T-helper 2 cell (primary cell): ENCODE measurements around the gene HDAC4.
"Not testable (repeated sequence)": the region's sequence is repeated elsewhere in the genome, so short reads cannot be mapped to it uniquely, and the experiment has no call there.

Source experiments
- DNase-seq, 5 experiments: peaks; one replicate each; pipeline versions ENCODE4 v3.0.0 to v3.0.0-alpha.2; 2012 to 2022

Gene HDAC4

DNA sequence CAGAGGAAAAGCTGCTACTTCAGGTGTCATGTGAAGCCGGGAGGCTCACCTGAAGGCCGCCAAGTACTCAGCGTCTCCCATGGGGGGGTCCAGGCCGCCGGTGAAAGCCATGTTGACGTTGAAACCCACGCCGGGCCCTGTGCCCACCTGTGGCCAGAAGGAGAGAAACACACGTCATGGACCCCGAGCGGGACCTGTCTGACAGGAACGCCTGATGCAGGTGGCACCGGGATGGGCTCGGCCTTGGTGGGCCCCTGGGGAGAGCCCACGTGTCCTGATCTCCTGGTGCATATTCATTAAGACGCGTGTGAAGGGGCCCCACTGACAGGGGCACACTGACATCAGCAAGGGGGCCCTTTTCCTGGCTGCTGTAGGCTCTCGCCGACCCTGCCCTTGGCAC, 319.8 kb downstream of the HDAC4 start:
- DNase-seq: no peak

DNA sequence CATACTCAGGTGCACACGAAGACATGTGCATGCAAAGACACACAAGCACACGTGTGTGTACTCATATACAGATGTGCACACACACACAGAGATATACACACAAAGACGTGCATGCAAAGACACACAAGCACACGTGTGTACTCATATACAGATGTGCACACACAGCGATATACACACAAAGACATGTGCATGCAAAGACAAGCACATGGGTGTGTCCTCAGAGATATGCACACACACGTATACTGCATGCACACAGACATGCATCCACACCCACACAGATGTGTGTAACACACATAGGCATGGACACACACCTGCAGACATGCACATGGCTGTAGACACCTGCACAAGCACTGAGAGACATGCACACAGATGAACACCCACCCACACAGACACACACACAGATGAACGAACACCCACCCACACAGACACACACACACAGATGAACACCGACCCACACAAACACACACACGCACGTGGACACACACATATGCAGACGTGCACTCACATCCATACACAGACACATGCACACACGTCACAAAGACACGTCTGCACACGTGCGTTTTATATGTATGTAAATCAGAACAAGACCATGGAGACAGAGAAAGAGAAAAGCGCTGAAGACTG, 321.0 kb downstream of the HDAC4 start:
- no peak for DNase-seq

DNA sequence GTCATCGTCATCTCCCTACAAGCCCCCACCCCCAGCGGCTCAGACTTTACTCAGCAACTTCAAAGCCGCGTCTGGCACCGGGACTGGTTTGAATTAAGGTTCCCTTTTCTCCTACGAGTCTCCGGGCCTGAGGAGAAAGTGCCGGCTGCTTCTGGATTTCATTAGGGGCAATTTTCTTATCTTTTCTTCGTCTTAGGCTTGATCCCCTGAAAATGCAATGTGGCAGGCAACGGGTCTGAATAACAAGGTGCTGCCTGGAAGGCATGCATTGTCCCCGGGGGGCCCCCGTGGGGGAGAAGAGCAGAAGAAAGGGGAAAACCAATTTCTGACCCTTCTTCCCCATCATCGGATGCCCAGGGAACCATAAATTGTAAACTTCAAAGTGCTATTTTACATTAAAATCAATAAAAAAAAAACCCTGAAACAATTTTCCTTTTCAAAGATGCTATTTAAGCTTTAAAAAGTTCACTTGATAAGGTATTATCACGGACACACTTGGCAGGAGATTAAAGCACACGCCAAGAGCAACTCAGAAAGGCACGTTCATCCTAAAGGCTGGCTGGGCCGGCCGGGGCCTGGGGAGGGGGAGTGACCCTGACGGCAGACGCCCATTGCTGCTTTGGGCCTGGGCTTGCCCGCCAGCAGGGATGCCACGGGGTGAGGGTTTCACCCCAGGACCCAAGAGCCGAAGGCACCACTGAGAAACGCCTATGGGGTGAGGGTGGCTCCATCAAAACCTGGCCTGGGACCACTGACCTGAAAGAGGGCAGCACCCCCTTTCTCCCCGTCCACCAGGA, 322.5 kb downstream of the HDAC4 start:
- no peak for DNase-seq

DNA sequence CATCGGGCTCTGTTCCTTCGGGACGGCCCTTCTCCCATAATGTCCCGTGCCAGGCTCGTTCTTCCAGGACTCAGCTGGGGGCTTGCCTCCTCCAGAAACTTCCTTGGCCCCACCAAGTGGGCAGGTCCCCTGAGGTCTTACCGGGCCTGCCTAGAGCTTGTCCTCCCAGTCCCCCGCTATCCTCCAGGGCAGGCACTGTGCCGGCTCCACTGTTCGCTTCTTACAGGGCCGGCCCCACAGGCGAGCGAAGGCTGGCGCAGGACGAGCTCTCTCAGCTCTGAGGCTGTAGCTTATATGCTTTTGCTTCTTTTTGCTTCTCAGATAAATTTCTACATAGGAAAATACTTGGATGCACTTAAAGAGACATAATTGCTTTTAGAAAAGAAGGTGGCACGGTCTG, 323.6 kb downstream of the HDAC4 start:
- DNase-seq: no peak

DNA sequence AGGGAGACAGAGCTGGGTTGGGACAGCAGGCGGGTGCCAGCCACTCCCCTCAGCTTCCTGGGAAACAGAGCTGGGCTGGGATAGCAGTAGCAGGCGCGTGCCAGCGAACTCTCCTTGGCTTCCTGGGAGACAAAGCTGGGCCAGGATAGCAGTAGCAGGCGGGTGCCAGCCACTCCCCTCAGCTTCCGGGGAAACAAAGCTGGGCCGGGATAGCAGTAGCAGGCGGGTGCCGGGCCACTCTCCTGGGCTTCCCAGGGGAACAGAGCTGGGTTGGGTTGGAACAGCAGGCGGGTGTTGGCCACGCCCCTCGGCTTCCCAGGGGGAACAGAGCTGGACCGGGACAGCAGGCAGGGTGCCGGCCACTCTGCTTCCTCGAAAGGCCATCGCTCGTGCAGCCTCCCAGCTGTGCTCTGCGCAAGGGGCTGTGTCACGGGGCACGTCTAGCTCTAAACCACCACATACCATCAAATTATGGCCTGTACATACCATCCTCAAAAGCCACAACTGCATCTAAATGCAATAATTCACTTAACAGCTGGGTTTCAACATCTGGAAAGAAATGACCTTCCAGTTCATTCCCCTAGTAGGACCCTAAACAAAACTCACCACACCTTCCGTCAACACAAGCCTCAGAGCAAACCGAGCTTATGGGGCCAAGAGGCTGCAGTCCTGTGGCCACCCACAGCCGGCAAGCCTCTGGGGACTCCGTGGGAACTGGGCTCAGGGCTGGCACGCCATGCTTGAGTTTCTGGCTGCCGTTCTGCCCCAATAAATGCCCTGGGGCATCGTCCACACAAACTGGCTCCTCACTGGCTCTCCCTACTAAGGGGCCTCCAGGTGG, 324.7 kb downstream of the HDAC4 start:
- DNase-seq: no peak

DNA sequence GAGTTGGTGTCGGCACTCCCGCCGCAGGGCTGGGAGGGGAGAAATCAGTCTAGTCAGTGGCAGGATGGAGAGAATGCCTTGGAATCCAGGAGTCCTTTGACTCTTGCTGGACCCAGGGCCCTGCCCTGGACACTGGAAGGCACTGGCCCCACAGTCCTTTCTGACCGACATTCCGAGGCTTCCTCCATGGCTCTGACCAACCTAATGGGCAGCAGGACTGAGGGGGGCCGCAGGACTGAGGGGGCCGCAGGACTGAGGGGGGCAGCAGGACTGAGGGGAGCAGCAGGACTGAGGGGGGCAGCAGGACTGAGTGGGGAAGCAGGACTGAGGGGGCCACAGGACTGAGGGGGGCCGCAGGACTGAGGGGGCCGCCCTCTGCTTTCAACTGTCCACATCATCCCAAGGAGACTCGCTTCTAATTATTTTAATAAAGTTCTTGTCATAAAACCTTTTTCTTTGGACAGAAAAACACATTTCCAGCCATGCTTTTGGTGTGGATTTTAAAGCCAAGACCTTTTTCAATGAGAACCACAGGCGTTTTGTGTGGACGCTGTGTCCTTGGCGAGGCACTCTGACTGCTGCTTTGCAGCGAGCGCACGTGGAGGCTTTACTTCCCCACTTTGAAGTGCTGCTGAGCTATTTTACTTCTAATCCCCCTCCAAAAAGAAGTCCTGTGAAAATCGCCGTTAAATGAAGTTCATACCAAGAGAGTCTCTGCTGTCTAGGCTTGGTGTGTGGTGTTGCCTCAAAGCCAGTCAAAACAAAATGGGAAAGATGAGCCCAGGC, 326.9 kb downstream of the HDAC4 start:
- DNase-seq: no peak

DNA sequence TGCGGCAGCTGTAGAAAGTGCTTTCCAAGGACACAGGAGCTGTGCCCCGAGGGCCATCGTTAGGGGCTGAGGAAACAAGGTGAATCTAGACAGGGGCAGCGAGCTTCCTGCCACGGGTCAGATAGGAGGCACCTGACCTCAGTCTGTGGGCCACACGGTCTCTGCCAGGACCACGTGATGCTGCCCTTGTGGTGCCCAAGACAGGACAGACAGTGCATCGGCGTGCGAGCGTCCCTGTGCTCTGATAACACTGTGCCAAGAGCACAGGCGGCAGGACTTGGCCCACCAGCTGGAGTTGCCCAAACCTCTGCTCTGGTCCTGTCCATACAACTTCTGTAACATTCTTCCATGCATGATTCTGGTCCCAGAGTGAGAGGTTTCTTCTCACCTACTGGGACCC, 327.6 kb downstream of the HDAC4 start:
- DNase-seq: no peak

DNA sequence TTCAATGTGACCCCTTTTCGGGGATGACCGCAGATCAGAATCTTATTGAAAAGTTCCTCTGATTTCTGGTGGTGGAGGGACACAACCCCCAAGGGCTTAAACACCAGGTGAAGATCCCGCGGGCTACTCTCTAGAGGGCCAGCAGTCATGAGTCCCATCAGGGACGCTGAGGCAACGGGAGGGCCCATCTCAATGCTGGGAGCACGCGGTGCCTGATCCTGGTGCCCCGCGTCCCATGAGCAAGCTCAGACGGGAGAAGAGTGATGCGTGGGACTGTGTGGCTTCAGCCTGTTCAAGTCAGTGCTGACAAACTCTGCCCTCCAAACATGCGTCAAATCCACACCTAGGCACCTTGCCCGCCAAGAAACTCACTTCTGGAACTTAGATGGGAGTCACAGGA, 328.0 kb downstream of the HDAC4 start:
- DNase-seq: no peak

DNA sequence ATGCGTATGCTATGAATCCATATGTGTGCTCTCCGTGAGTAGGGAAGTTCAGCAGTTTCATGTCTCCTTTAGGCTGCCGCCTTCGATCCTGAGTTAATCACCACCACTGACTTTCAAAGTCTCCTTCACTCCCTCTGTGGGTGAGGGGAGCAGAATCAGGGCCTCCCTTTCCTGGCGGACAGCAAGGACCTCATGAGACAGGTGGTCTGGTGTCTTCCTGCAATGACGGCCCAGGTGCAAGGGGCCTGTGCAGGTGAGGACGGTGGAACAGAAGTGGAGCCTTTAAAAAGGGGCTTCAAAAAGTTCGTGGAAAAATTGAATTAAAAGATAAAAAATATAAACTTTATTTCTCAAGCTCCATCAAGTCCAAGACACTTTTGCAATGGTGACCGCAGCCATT, 330.4 kb downstream of the HDAC4 start:
- DNase-seq: no peak

DNA sequence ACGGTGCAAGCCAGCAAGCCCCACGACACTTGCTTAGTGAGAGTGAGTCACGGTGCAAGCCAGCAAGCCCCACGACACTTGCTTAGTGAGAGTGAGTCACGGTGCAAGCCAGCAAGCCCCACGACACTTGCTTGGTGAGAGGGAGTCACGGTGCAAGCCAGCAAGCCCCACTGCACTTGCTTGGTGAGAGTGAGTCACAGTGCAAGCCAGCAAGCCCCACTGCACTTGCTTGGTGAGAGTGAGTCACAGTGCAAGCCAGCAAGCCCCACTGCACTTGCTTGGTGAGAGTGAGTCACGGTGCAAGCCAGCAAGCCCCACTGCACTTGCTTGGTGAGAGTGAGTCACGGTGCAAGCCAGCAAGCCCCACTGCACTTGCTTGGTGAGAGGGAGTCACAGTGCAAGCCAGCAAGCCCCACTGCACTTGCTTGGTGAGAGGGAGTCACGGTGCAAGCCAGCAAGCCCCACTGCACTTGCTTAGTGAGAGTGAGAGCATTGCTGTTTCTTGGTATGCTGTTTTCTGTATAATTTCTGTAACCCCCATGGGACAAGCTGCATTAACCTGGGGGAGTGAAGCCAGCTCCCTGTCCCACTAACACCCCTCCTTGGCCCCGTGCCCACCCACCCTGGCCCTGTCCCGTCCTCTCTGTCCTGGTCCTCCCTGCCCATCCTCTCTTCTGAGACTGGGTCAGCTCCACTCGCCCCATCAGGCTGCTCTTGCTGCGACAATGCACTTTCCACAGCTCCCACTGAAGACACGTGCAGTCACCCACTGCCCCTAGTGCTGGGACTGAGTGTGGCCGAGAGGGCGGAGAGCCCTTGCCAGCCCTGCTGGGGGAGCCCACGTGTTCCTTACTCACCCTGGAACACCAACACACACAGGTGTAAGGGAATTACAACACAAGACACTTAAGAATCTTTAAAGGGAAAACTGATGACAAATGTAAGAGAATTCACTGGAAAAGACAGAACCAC, 331.2 kb downstream of the HDAC4 start:
- not testable (repeated sequence) for DNase-seq

DNA sequence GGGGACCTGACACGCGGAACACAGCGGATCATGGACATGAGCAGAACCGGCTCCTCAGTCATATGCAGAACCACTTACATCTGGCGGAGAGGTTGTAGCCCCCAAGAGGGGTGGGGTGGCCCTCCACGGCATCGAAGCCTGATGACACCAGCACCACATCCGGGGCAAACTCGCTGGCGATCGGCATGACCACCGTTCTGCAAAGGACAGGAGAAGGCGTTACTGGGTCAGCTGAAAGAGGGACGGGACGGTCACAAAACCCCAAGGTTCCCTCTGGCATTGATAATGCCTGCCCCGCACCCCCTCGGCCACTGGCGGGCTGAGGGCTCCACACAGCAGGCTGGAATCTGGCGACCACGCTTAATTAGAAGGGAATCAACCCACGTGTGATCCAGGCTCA, 332.4 kb downstream of the HDAC4 start:
- no peak for DNase-seq

DNA sequence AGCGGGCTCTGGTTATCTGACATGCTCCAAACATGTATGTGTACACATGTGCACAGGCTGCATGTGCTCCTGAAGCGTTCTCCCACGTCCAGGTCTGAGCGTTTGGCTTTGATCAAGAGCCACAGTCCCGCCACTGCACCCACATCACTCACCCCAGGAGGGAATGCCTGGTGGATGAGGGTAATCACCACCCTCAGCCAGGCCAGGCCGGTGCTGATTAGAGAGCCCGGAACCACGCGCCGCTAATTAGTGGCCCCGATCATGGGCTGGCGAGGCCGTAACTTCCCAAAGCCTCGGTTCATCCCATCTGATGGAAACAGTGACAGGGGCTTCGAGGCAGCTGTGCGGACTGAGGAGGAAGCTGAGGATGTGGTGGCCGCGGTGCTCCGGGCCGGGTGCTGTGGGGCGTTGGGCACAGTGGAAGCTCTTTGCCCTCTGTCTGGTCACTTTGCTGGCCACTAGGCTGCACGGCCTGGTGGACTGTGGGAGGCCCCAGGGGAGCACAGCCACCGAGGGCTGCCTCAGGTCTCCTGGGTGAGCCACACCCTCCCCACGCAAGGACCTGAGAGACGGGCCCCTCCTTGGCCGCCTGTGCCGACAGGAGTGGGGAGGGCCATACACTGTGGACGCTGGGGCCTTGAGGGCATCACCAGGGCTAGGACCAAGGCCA, 333.5 kb downstream of the HDAC4 start:
- no peak for DNase-seq

DNA sequence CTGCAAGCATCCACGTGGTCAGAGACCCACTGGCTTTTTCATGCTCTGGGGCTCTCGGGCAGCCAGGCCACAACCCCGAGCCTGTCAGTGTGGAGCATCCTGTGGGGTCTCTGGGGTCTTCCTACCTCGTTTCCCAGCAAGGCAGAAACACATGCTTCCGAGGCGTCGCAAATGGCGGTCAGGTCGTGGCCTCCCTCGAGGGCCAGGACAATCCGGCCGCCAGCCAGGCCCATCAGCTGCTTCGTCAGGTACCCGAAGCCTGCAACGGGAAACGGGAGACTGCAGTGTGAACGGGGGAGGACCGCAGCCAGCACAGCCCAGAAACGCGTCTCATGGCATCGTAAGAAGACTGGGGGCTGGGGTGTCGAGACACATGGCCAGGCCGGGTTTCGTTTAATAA, 334.2 kb downstream of the HDAC4 start:
- no peak for DNase-seq

DNA sequence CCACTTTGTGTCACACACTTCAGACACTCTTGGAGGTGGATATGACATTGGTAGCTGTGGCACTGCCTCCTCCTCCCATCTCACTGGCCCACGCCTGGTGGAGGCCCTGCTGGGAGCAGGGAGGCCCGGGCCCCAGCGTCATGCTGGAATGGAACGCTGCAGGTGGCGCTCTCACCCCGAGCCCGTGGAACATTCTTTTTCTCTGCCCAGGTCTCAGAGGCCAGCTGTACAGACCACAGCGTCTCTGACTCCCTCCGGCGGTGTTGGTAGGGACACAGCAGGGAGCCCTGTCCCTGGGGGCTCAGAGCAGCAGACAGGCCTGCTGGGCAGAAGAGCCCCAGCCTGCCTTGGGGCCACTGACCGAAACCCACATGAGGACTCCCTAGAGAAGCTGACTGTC, 334.9 kb downstream of the HDAC4 start:
- no peak for DNase-seq

DNA sequence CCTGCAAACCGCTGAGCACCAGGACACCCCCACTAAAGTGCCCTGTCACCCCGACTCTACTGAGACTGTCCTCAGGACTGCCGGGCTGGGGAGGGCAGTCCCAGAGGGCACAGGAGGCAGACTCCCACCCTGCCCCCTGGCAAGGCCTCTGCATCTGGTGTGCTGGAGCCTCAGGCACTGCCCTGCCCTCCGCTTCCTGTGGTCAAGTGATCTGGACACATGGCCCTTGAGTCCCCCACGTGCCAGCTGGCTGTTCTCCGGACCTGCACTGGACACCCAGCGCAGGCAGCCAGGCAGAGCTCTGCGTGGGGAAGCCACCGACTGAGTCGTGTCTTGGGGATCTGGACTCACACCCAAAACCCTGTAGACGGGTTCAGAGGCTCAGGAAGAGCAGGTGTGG, 335.3 kb downstream of the HDAC4 start:
- no peak for DNase-seq

DNA sequence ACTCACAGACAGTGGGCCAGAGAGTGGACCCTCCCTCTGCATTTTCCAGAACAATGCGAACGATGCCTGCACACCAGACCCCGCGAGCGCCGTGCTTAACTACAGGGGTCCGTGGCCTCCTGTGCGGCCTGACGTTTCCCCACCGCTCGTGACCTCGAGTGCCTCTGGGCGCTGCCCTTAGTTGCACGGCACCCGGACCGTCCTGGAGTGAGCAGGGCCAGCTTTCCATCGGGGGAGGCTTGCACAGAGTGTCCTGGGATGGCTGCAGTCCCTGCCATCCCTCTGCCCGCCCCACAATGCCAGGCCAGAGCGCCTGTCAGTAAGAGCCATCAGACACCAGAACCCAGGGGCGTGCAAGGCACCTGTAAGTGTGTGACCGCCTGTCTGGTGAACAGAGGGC, 335.9 kb downstream of the HDAC4 start:
- DNase-seq: no peak

DNA sequence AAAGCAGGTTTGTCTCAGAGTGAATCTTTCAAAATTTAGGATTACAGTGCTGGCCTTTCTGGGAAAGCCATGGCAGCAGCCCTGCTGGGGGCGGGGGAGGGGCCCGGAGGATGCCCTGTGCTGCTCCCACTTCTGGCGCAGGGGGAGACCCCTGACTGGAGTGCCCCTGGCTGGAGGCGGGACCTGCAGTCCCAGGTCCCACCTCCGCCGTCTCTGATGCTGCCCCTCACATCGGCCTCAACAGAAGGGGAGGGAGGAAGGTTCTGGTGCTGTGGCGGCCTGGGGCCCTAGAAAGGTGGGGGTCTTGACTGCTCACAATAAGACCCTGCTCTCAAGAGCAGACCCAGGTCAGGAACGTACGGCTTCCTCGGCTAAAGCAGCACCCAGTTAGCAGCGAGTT, 336.6 kb downstream of the HDAC4 start:
- no peak for DNase-seq

DNA sequence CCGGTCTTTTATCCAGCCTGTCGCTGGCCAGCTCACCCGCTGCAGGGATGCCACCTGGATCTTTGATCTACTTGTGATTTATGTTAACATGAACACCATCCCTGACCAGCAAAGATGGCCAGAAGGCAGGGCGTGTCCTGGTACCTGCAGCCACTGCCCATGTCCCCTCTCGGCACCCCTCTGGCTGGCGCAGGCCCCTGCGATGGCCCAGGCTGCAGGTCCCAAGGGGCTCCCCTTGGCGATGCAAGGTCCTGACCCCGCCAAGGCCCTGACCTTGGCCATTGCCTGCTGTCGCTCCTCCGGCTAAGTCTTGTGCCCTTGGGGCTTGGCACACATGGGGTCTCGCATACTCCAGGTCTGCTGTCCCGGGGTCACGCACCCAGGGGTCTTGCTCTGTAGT, 338.1 kb downstream of the HDAC4 start:
- no peak for DNase-seq

DNA sequence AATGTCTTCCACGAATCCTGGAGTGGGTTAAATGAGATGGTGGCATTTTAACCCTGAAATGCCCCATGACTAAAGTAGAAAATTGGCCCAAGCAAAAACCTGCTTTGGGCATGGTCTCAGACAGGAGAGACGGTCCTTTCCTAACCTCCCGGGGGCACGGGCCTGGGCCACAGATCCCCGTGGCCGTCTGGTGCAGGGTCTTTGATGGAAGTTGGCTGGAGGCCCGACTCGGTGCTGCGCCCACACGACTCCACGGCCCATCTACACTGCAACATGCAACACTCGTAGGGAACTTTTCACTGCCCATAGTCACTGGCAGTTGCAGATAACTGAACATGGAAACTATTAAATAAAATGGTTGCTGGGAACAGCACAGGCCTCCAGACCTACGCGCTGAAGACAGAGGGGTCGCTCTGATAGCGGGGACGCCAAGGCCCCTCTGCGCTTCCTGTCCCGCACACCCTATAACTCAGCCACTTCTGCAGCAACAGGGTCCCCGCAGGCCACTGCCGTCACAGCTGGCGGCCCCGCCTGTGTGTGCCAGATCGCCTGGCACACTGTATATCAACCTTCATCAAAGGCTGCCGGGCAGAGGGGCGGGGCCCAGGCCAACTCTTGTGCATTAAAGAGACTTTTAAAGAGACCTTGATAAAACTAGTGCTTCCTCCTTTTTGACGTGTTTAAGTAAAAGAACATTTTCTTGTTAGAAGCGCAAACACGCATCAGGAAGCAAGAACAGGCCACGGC, 338.8 kb downstream of the HDAC4 start:
- no peak for DNase-seq

DNA sequence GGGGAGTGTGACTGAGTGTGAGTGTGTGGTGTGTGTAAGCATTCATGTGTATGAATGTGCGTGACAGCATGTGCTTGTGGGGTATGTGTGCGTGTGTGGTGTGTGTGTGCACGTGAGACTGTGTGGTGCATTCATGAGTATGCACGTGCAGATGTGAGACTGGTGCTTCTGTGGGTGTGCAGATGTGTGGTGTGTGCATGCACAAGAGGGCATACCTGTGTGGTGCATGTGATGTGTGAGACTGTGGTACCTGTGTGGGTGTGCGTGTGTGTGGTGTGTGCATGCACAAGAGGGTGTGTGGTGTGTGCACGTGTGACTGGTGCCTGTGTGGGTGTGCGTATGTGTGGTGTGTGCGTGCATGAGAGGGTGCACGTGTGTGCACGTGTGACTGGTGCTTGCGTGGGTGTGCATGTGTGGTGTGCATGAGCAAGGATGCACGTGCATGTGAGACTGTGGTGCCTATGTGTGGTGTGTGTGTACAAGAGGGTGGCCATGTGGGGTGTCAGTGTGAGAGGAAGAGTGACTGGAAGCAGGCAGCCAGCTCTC, 339.6 kb downstream of the HDAC4 start:
- DNase-seq: no peak
